Breast epithelium (tissue), 4 donors: ENCODE measurements around the gene AHCYL2. TPM values are rescaled to one million over a fixed set of nuclear protein-coding genes. Genes with fewer than 3 reads are reported as not detected.
A peak's percentile ranks its signal among the peaks of the same experiment; 100 is the strongest.
"Not testable (repeated sequence)": the region's sequence is repeated elsewhere in the genome, so short reads cannot be mapped to it uniquely, and the experiment has no call there.

ENCODE experiments used
- DNase-seq, 2 donors: peaks; one replicate each; pipeline ENCODE4 v3.0.0-alpha.2; 2019; ENCODE audit warnings: low spot score in 2 of 2
- H3K27ac ChIP-seq, 2 donors: fragments of 200-600 bp; sonication (generic) in 1 of 2; one replicate each; pipeline ENCODE4 v1.5.1; 2016 to 2019; ENCODE audit warnings: mild to moderate bottlenecking in 1 of 2
- H3K27me3 ChIP-seq, 2 donors: fragments of 200-600 bp; sonication (generic) in 1 of 2; one replicate each; pipeline versions ENCODE4 v1.5.1 to v1.6.0; 2017 to 2019; ENCODE audit warnings: control low read depth in 1 of 2, mild to moderate bottlenecking in 1 of 2
- H3K36me3 ChIP-seq: fragments of 200-600 bp; one replicate; pipeline ENCODE4 v1.5.1; 2019
- H3K4me1 ChIP-seq, 2 donors: fragments of 200-600 bp; sonication (generic); one replicate each; pipeline ENCODE4 v1.5.1; 2016 to 2019; ENCODE audit warnings: control low read depth in 1 of 2
- H3K4me3 ChIP-seq, 3 donors: fragments of 200-600 bp; sonication (generic); 1 replicate in 2 of 3; 2 replicates in 1 of 3; pipeline ENCODE4 v1.5.1; 2016 to 2019; ENCODE audit warnings: mild to moderate bottlenecking in 3 of 3, moderate library complexity in 2 of 3
- H3K9me3 ChIP-seq, 2 donors: fragments of 200-600 bp; sonication (generic) in 1 of 2; one replicate each; pipeline ENCODE4 v1.5.1; 2016 to 2019; ENCODE audit warnings: control low read depth in 1 of 2
- POLR2A ChIP-seq: fragments of 450-650 bp; IDR thresholded peaks from one replicate; pipeline ENCODE4 v1.6.1; 2016; ENCODE audit warnings: antibody characterized with exemption, mild to moderate bottlenecking, moderate library complexity
- POLR2AphosphoS5 ChIP-seq, 3 donors: sonication (generic); formaldehyde crosslinking; IDR thresholded peaks; one replicate each; pipeline ENCODE4 v1.6.1; 2017; ENCODE audit warnings: antibody characterized with exemption in 3 of 3
- intact Hi-C: fragments of 100-400 bp; cut with DNase I; formaldehyde crosslinking; loops from one replicate; pipeline ENCODE4 v1.15.1; 2023; ENCODE audit warnings: low total_unique reads
- total RNA-seq, 3 donors: library from RNA; depleted of rRNA; stranded (reverse); fragments of >200 nt; gene quantifications; one replicate each; pipeline ENCODE4 v1.1.0, GENCODE V29; 2016
- TF ChIP-seq, protein P1 (sequence below), 3 donors: fragments of 450-650 bp; IDR thresholded peaks; one replicate each; pipeline ENCODE4 v1.5.1; 2016 to 2017; ENCODE audit warnings: antibody characterized with exemption in 3 of 3, mild to moderate bottlenecking in 3 of 3, moderate library complexity in 3 of 3

Gene AHCYL2
- total RNA-seq, 3 donors from 2014 or later = 19.0 to 24.7 (median 21.8) TPM

- no peaks in the 10 kb centered on the region for H3K9me3 ChIP-seq
- TF ChIP-seq POLR2AphosphoS5 (IDR thresholded peaks at IDR 0.05) (no peak), POLR2A (no peak)
- TF ChIP-seq, protein P1, sequence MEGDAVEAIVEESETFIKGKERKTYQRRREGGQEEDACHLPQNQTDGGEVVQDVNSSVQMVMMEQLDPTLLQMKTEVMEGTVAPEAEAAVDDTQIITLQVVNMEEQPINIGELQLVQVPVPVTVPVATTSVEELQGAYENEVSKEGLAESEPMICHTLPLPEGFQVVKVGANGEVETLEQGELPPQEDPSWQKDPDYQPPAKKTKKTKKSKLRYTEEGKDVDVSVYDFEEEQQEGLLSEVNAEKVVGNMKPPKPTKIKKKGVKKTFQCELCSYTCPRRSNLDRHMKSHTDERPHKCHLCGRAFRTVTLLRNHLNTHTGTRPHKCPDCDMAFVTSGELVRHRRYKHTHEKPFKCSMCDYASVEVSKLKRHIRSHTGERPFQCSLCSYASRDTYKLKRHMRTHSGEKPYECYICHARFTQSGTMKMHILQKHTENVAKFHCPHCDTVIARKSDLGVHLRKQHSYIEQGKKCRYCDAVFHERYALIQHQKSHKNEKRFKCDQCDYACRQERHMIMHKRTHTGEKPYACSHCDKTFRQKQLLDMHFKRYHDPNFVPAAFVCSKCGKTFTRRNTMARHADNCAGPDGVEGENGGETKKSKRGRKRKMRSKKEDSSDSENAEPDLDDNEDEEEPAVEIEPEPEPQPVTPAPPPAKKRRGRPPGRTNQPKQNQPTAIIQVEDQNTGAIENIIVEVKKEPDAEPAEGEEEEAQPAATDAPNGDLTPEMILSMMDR (IDR thresholded peaks at IDR 0.05) = no peak
- intact Hi-C loops = loop anchor here (1.0 kb wide), 1 partner anchor 50 kb away; no protein-coding TSS in a partner anchor
- peak in 1 of 2 donors; percentile 32 for DNase-seq
- no peak overlapping the region for H3K4me3 ChIP-seq
- no peaks in the 10 kb centered on the region for H3K27me3 ChIP-seq
- no peaks in the 10 kb centered on the region for H3K36me3 ChIP-seq
- no peak overlapping the region for H3K27ac ChIP-seq
- H3K4me1 ChIP-seq = no peaks in the 10 kb centered on the region
These were observed 11.0 kb upstream of the AHCYL2 start for GRCh38 chr7:129213828-129214227.

- H3K27me3 ChIP-seq, H3K9me3 ChIP-seq, H3K27ac ChIP-seq, intact Hi-C loops, DNase-seq, H3K4me1 ChIP-seq, H3K4me3 ChIP-seq, H3K36me3 ChIP-seq: not testable (repeated sequence)
These were observed 9.1 kb upstream of the AHCYL2 start for GRCh38 chr7:129215691-129216090.

DNA sequence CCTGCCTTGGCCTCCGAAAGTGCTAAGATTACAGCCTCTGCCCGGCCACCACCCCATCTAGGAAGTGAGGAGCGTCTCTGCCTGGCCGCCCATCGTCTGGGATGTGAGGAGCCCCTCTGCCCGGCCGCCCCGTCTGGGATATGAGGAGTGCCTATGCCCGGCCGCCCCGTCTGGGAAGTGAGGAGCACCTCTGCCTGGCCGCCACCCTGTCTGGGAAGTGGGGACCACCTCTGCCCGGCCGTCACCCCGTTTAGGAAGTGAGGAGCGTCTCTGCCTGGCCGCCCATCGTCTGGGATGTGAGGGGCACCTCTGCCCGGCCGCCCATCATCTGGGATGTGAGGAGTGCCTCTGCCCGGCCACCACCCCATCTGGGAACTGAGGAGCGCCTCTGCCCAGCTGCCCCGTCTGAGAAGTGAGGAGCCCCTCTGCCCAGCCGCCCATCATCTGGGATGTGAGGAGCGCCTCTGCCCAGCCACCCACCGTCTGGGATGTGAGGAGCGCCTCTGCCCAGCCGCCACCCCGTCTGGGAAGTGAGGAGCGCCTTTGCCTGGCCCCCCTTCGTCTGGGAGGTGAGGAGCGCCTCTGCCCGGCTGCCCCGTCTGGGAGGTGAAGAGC, 8.6 kb upstream of the AHCYL2 start:
- DNase-seq, H3K27me3 ChIP-seq, H3K4me1 ChIP-seq, H3K9me3 ChIP-seq, H3K4me3 ChIP-seq, H3K36me3 ChIP-seq, H3K27ac ChIP-seq, intact Hi-C loops: not testable (repeated sequence)

DNA sequence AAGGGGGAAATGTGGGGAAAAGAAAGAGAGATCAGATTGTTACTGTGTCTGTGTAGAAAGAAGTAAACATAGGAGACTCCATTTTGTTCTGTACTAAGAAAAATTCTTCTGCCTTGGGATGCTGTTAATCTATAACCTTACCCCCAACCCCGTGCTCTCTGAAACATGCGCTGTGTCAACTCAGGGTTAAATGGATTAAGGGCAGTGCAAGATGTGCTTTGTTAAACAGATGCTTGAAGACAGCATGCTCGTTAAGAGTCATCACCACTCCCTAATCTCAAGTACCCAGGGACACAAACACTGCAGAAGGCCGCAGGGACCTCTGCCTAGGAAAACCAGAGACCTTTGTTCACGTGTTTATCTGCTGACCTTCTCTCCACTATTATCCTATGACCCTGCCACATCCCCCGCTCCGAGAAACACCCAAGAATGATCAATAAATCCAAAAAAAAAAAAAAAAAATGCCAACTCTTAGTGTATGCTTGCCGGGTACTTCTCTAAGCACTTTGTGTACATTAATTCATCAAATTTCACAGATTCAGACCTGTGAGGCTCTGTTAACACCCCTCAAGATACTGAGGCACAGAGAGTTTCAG, 7.9 kb upstream of the AHCYL2 start:
- H3K27ac ChIP-seq, DNase-seq, H3K4me1 ChIP-seq, H3K27me3 ChIP-seq, H3K36me3 ChIP-seq, H3K4me3 ChIP-seq, intact Hi-C loops, H3K9me3 ChIP-seq: not testable (repeated sequence)

GRCh38 chr7:129218514-129219062, 6.2 kb upstream of the AHCYL2 start:
- no peak for TF ChIP-seq POLR2A
- no peak for TF ChIP-seq POLR2AphosphoS5 (IDR thresholded peaks at IDR 0.05)
- TF ChIP-seq, protein P1 (IDR thresholded peaks at IDR 0.05) = peak; percentile 72 to 89 (median 88)
- intact Hi-C loops = no loop called here
- no peak overlapping the region for H3K4me3 ChIP-seq
- H3K4me1 ChIP-seq = no peaks in the 10 kb centered on the region
- H3K9me3 ChIP-seq = no peaks in the 10 kb centered on the region
- no peaks in the 10 kb centered on the region for H3K27me3 ChIP-seq
- H3K27ac ChIP-seq = no peak overlapping the region
- H3K36me3 ChIP-seq = no peaks in the 10 kb centered on the region
- peak; percentile 63 to 81 for DNase-seq

- H3K27me3 ChIP-seq, DNase-seq, H3K4me3 ChIP-seq, H3K36me3 ChIP-seq, H3K9me3 ChIP-seq, H3K27ac ChIP-seq, intact Hi-C loops, H3K4me1 ChIP-seq: not testable (repeated sequence)
These were observed 5.7 kb upstream of the AHCYL2 start for GRCh38 chr7:129219166-129219565.

GRCh38 chr7:129222064-129222463, 2.8 kb upstream of the AHCYL2 start:
- TF ChIP-seq POLR2AphosphoS5 (IDR thresholded peaks at IDR 0.05) (no peak), POLR2A (no peak)
- TF ChIP-seq, protein P1 (IDR thresholded peaks at IDR 0.05) = no peak
- Histone ChIP-seq H3K9me3 (no peaks in the 10 kb centered on the region), H3K4me3 (no peak overlapping the region), H3K27me3 (no peaks in the 10 kb centered on the region), H3K4me1 (no peaks in the 10 kb centered on the region), H3K27ac (no peak overlapping the region), H3K36me3 (no peaks in the 10 kb centered on the region)
- intact Hi-C loops = no loop called here
- no peak for DNase-seq
